Astrocyte (in vitro differentiated cells and primary cell): ENCODE results near the gene CEP128. TPM values are rescaled to one million over a fixed set of nuclear protein-coding genes. Genes with fewer than 3 reads are reported as not detected.

Experiments used
- DNase-seq: peaks from one replicate; pipeline ENCODE4 v3.0.0-alpha.2; 2010; ENCODE audit warnings: low read depth
- FAIRE-seq: peaks from 2 replicates; lab custom pipeline; 2011; peaks lifted over from hg19 to GRCh38; lab: Jason Lieb, UNC
- H2AFZ ChIP-seq: 2 replicates; pipeline ENCODE4 v1.6.0; 2012; ENCODE audit warnings: low read depth, low read length, inconsistent platforms
- H3K27ac ChIP-seq: 2 replicates; pipeline ENCODE4 v1.5.1; 2011; ENCODE audit warnings: low read depth, low read length, inconsistent platforms
- H3K27me3 ChIP-seq: 2 replicates; pipeline ENCODE4 v1.6.0; 2011; ENCODE audit warnings: low read length, inconsistent platforms; ENCODE audit not compliant: insufficient read depth
- H3K36me3 ChIP-seq: 2 replicates; pipeline ENCODE4 v1.5.1; 2011; ENCODE audit warnings: low read length, inconsistent platforms; ENCODE audit not compliant: insufficient read depth
- H3K4me1 ChIP-seq: 2 replicates; pipeline ENCODE4 v1.5.1; 2011; ENCODE audit warnings: low read length, inconsistent platforms; ENCODE audit not compliant: insufficient read depth
- H3K4me2 ChIP-seq: 2 replicates; pipeline ENCODE4 v1.6.0; 2012; ENCODE audit warnings: low read length, inconsistent platforms
- H3K4me3 ChIP-seq: 2 replicates; pipeline ENCODE4 v1.5.1; 2011; ENCODE audit warnings: low read depth, mild to moderate bottlenecking, low read length, inconsistent platforms; ENCODE audit not compliant: insufficient read depth
- H3K79me2 ChIP-seq: 2 replicates; pipeline ENCODE4 v1.6.0; 2012; ENCODE audit warnings: mild to moderate bottlenecking, low read length, inconsistent platforms; ENCODE audit not compliant: insufficient read depth
- H3K9ac ChIP-seq: 2 replicates; pipeline ENCODE4 v1.6.0; 2012; ENCODE audit warnings: mild to moderate bottlenecking, low read length, inconsistent platforms
- H3K9me3 ChIP-seq: 2 replicates; pipeline ENCODE4 v1.5.1; 2012; ENCODE audit warnings: low read depth, mild to moderate bottlenecking, low read length, inconsistent platforms; ENCODE audit not compliant: insufficient read depth
- H4K20me1 ChIP-seq: 2 replicates; pipeline ENCODE4 v1.6.0; 2012; ENCODE audit warnings: low read length, inconsistent platforms; ENCODE audit not compliant: insufficient read depth
- H3K27ac Mint-ChIP-seq: one replicate; pipeline ENCODE4 v1.8.0; 2021; ENCODE audit warnings: mild to moderate bottlenecking, mixed read lengths; ENCODE audit not compliant: unreplicated experiment
- H3K27me3 Mint-ChIP-seq: one replicate; pipeline ENCODE4 v1.8.0; 2021; ENCODE audit warnings: low read depth, mixed read lengths; ENCODE audit not compliant: unreplicated experiment
- H3K36me3 Mint-ChIP-seq: one replicate; pipeline ENCODE4 v1.8.0; 2021; ENCODE audit warnings: low read depth, mixed read lengths; ENCODE audit not compliant: unreplicated experiment
- H3K4me1 Mint-ChIP-seq: one replicate; pipeline ENCODE4 v1.8.0; 2021; ENCODE audit warnings: low read depth, mixed read lengths; ENCODE audit not compliant: unreplicated experiment
- H3K4me3 Mint-ChIP-seq: one replicate; pipeline ENCODE4 v1.8.0; 2021; ENCODE audit warnings: mild to moderate bottlenecking, moderate library complexity, mixed read lengths; ENCODE audit not compliant: unreplicated experiment
- H3K9me3 Mint-ChIP-seq: one replicate; pipeline ENCODE4 v1.8.0; 2021; ENCODE audit warnings: mild to moderate bottlenecking, mixed read lengths; ENCODE audit not compliant: unreplicated experiment
- EZH2 ChIP-seq: IDR thresholded peaks from 2 replicates; pipeline ENCODE4 v1.6.1; 2012; ENCODE audit warnings: mild to moderate bottlenecking, low read length, inconsistent platforms; ENCODE audit not compliant: insufficient read depth
- total RNA-seq: library from RNA; stranded (reverse); gene quantifications from 2 replicates; pipeline ENCODE4 v1.2.1, GENCODE V29; 2021
- TF ChIP-seq, protein P1 (sequence below): IDR thresholded peaks from 2 replicates; pipeline ENCODE4 v1.5.1; 2011; ENCODE audit warnings: low read depth, mild to moderate bottlenecking, inconsistent platforms, low read length, moderate library complexity; ENCODE audit not compliant: insufficient read depth

Gene CEP128
- total RNA-seq, 1 donor from 2014 or later, result 6.4 TPM

- Histone ChIP-seq H3K4me1 (no peaks in the 10 kb centered on the region), H3K4me3 (no peak overlapping the region), H3K4me2 (no peak overlapping the region), H3K27ac (no peak overlapping the region), H2AFZ (no peak overlapping the region), H3K36me3 (no peaks in the 10 kb centered on the region), H4K20me1 (no peaks in the 10 kb centered on the region), H3K79me2 (no peaks in the 10 kb centered on the region), H3K9me3 (no peaks in the 10 kb centered on the region), H3K27me3 (no peaks in the 10 kb centered on the region), H3K9ac (no peak overlapping the region)
- DNase-seq (no peak), FAIRE-seq (no peak)
- Mint-ChIP-seq H3K27ac (no peak overlapping the region), H3K4me3 (no peak overlapping the region), H3K36me3 (no peaks in the 10 kb centered on the region), H3K4me1 (no peaks in the 10 kb centered on the region), H3K9me3 (no peaks in the 10 kb centered on the region), H3K27me3 (no peaks in the 10 kb centered on the region)
- no peak for TF ChIP-seq EZH2
- TF ChIP-seq, protein P1, sequence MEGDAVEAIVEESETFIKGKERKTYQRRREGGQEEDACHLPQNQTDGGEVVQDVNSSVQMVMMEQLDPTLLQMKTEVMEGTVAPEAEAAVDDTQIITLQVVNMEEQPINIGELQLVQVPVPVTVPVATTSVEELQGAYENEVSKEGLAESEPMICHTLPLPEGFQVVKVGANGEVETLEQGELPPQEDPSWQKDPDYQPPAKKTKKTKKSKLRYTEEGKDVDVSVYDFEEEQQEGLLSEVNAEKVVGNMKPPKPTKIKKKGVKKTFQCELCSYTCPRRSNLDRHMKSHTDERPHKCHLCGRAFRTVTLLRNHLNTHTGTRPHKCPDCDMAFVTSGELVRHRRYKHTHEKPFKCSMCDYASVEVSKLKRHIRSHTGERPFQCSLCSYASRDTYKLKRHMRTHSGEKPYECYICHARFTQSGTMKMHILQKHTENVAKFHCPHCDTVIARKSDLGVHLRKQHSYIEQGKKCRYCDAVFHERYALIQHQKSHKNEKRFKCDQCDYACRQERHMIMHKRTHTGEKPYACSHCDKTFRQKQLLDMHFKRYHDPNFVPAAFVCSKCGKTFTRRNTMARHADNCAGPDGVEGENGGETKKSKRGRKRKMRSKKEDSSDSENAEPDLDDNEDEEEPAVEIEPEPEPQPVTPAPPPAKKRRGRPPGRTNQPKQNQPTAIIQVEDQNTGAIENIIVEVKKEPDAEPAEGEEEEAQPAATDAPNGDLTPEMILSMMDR, result no peak
These were observed 365.8 kb downstream of the CEP128 start for GRCh38 chr14:80575763-80576162.

DNA sequence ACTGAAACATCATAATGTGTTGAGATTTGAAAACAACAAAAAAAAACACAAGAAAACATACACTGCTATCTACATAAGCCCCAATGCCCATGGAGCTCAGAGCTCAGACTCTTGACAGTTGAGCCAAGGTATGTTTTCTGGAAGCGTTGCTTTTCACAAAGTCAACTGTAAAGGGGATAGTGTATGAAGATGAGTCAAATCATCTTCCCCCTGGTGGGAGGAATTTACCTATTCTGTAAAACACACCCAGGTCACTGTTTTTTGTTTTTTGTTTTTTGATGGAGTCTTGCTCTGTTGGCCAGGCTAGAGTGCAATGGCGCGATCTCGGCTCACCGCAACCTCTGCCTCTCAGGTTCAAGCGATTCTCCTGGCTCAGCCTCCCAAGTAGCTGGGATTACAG, 368.9 kb downstream of the CEP128 start:
- H3K4me3 Mint-ChIP-seq, result no peak overlapping the region
- H2AFZ ChIP-seq, result no peak overlapping the region
- no peaks in the 10 kb centered on the region for H3K9me3 Mint-ChIP-seq
- no peaks in the 10 kb centered on the region for H3K36me3 ChIP-seq
- no peaks in the 10 kb centered on the region for H3K27me3 Mint-ChIP-seq
- H3K9me3 ChIP-seq, result no peaks in the 10 kb centered on the region
- H3K4me1 ChIP-seq, result peaks cover 10% of the 10 kb centered on the region
- H3K27me3 ChIP-seq, result no peaks in the 10 kb centered on the region
- no peak for TF ChIP-seq EZH2
- TF ChIP-seq, protein P1, result no peak
- no peak for DNase-seq
- no peak for FAIRE-seq
- no peaks in the 10 kb centered on the region for H3K36me3 Mint-ChIP-seq
- no peak overlapping the region for H3K27ac ChIP-seq
- no peaks in the 10 kb centered on the region for H4K20me1 ChIP-seq
- H3K9ac ChIP-seq, result no peak overlapping the region
- H3K4me3 ChIP-seq, result no peak overlapping the region
- H3K4me1 Mint-ChIP-seq, result peaks cover 6% of the 10 kb centered on the region
- H3K79me2 ChIP-seq, result no peaks in the 10 kb centered on the region
- no peak overlapping the region for H3K27ac Mint-ChIP-seq
- no peak overlapping the region for H3K4me2 ChIP-seq

GRCh38 chr14:80570930-80571298, 370.6 kb downstream of the CEP128 start:
- Mint-ChIP-seq H3K4me3 (no peak overlapping the region), H3K27ac (no peak overlapping the region), H3K4me1 (peaks cover 9% of the 10 kb centered on the region), H3K36me3 (no peaks in the 10 kb centered on the region), H3K27me3 (no peaks in the 10 kb centered on the region), H3K9me3 (no peaks in the 10 kb centered on the region)
- H2AFZ ChIP-seq, result no peak overlapping the region
- H3K4me1 ChIP-seq, result peaks cover 12% of the 10 kb centered on the region
- no peaks in the 10 kb centered on the region for H4K20me1 ChIP-seq
- H3K4me3 ChIP-seq, result no peak overlapping the region
- H3K27ac ChIP-seq, result no peak overlapping the region
- DNase-seq (no peak), FAIRE-seq (no peak)
- no peak for TF ChIP-seq EZH2
- TF ChIP-seq, protein P1, result no peak
- H3K79me2 ChIP-seq, result no peaks in the 10 kb centered on the region
- no peak overlapping the region for H3K4me2 ChIP-seq
- no peaks in the 10 kb centered on the region for H3K36me3 ChIP-seq
- no peaks in the 10 kb centered on the region for H3K9me3 ChIP-seq
- no peak overlapping the region for H3K9ac ChIP-seq
- no peaks in the 10 kb centered on the region for H3K27me3 ChIP-seq
